ENCODE measurements around the gene PCMT1.

Gene PCMT1

GRCh38 chr6:149761438-149761837 is 11.9 kb downstream of the PCMT1 start:
- H3K9me3 Mint-ChIP-seq, result peaks cover 8% of the 10 kb centered on the region
- peaks cover 8% of the 10 kb centered on the region for H3K4me1 Mint-ChIP-seq (ENCODE audit: low read depth)
- no peak overlapping the region for H3K4me3 Mint-ChIP-seq
- peaks cover 29% of the 10 kb centered on the region for H3K36me3 Mint-ChIP-seq (ENCODE audit: low read depth)
- H3K27ac Mint-ChIP-seq, result no peak overlapping the region
- H3K27me3 Mint-ChIP-seq (ENCODE audit: low read depth), result no peaks in the 10 kb centered on the region

DNA sequence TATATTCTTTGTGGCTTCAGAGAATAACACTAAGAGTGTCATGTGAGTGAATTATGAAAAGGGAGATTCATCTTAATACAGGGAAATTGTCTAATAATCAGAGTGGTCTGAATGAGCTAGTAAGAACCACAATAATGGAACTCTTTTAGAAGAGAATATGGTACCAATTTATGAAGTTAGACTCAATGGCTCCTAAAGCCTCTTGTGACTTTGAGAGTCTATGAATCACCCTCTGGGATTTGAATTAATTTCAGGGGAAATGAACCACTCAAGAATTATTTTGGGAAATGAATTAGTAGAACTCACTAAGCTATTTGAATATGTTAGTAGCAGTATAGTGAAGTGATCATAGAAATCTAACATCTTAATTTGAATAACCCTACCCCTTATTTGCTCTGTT is 14.3 kb downstream of the PCMT1 start:
- Mint-ChIP-seq H3K4me3 (no peak overlapping the region), H3K27me3 (ENCODE audit: low read depth) (no peaks in the 10 kb centered on the region), H3K36me3 (ENCODE audit: low read depth) (peaks cover 41% of the 10 kb centered on the region), H3K4me1 (ENCODE audit: low read depth) (peaks cover 7% of the 10 kb centered on the region), H3K9me3 (peaks cover 12% of the 10 kb centered on the region), H3K27ac (no peak overlapping the region)

DNA sequence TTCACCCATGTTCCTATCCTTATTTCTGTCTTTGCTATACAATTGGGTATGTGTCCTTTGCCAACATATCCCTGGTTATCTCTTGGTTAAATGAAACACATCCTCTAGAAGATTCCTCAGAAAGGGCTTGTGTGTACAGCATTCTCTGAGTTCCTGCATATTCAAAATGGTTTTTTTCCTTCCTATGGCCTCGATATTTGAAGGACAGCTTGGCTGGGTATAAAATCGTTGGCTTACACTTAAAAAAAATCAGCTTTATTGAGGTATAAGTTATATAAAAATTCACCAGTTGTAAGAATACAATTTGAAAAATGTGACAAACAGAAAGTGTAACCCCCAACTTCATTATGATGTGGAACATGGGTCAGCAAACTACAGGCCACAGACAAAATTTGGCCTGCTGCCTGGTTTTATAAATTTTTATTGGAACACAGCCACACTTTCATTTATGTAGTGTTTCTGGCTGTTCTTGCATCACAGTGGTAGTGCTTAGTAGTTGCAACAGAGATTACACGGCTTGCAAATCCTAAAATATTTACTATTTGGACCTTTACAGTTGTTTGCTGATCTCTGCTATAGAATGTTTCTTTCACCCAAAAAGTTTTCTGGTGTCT is 16.7 kb downstream of the PCMT1 start:
- Mint-ChIP-seq H3K36me3 (ENCODE audit: low read depth) (peaks cover 36% of the 10 kb centered on the region), H3K4me1 (ENCODE audit: low read depth) (peaks cover 6% of the 10 kb centered on the region), H3K27ac (no peak overlapping the region), H3K4me3 (no peak overlapping the region), H3K27me3 (ENCODE audit: low read depth) (no peaks in the 10 kb centered on the region), H3K9me3 (peaks cover 12% of the 10 kb centered on the region)

GRCh38 chr6:149769676-149770075 is 20.1 kb downstream of the PCMT1 start:
- Mint-ChIP-seq H3K36me3 (ENCODE audit: low read depth) (peaks cover 32% of the 10 kb centered on the region), H3K4me3 (no peak overlapping the region), H3K4me1 (ENCODE audit: low read depth) (peaks cover 5% of the 10 kb centered on the region), H3K27me3 (ENCODE audit: low read depth) (no peaks in the 10 kb centered on the region), H3K27ac (no peak overlapping the region), H3K9me3 (peaks cover 9% of the 10 kb centered on the region)

GRCh38 chr6:149771185-149771584 is 21.6 kb downstream of the PCMT1 start:
- Mint-ChIP-seq H3K4me1 (ENCODE audit: low read depth) (peaks cover 5% of the 10 kb centered on the region), H3K27ac (no peak overlapping the region), H3K9me3 (peaks cover 5% of the 10 kb centered on the region), H3K27me3 (ENCODE audit: low read depth) (no peaks in the 10 kb centered on the region), H3K36me3 (ENCODE audit: low read depth) (peaks cover 29% of the 10 kb centered on the region), H3K4me3 (no peak overlapping the region)

- Mint-ChIP-seq H3K4me1 (ENCODE audit: low read depth) (peaks cover 5% of the 10 kb centered on the region), H3K27ac (no peak overlapping the region), H3K9me3 (no peaks in the 10 kb centered on the region), H3K27me3 (ENCODE audit: low read depth) (no peaks in the 10 kb centered on the region), H3K36me3 (ENCODE audit: low read depth) (peaks cover 26% of the 10 kb centered on the region), H3K4me3 (no peak overlapping the region)
Measured at GRCh38 chr6:149771925-149772324, 22.4 kb downstream of the PCMT1 start.

GRCh38 chr6:149777624-149778023 is 28.1 kb downstream of the PCMT1 start:
- H3K36me3 Mint-ChIP-seq (ENCODE audit: low read depth), result peaks cover 20% of the 10 kb centered on the region

GRCh38 chr6:149779644-149779963 is 30.1 kb downstream of the PCMT1 start:
- Mint-ChIP-seq H3K27me3 (ENCODE audit: low read depth) (no peaks in the 10 kb centered on the region), H3K9me3 (no peaks in the 10 kb centered on the region), H3K4me1 (ENCODE audit: low read depth) (no peaks in the 10 kb centered on the region), H3K27ac (no peak overlapping the region), H3K36me3 (ENCODE audit: low read depth) (peaks cover 25% of the 10 kb centered on the region), H3K4me3 (no peak overlapping the region)

More at GRCh38 chr6:149777624-149778023, 28.1 kb downstream of the PCMT1 start:
- H3K4me1 Mint-ChIP-seq (ENCODE audit: low read depth), result no peaks in the 10 kb centered on the region
- H3K27me3 Mint-ChIP-seq (ENCODE audit: low read depth), result no peaks in the 10 kb centered on the region
- no peak overlapping the region for H3K4me3 Mint-ChIP-seq
- no peaks in the 10 kb centered on the region for H3K9me3 Mint-ChIP-seq
- H3K27ac Mint-ChIP-seq, result no peak overlapping the region

- no peaks in the 10 kb centered on the region for H3K4me1 Mint-ChIP-seq (ENCODE audit: low read depth)
- H3K27ac Mint-ChIP-seq, result no peak overlapping the region
- no peak overlapping the region for H3K4me3 Mint-ChIP-seq
- peaks cover 19% of the 10 kb centered on the region for H3K36me3 Mint-ChIP-seq (ENCODE audit: low read depth)
- H3K9me3 Mint-ChIP-seq, result no peaks in the 10 kb centered on the region
- H3K27me3 Mint-ChIP-seq (ENCODE audit: low read depth), result no peaks in the 10 kb centered on the region
Measured at GRCh38 chr6:149781715-149782114, 32.2 kb downstream of the PCMT1 start.

GRCh38 chr6:149782337-149782736 is 32.8 kb downstream of the PCMT1 start:
- Mint-ChIP-seq H3K4me3 (no peak overlapping the region), H3K27ac (no peak overlapping the region), H3K4me1 (ENCODE audit: low read depth) (no peaks in the 10 kb centered on the region), H3K9me3 (no peaks in the 10 kb centered on the region), H3K36me3 (ENCODE audit: low read depth) (peaks cover 19% of the 10 kb centered on the region), H3K27me3 (ENCODE audit: low read depth) (no peaks in the 10 kb centered on the region)

DNA sequence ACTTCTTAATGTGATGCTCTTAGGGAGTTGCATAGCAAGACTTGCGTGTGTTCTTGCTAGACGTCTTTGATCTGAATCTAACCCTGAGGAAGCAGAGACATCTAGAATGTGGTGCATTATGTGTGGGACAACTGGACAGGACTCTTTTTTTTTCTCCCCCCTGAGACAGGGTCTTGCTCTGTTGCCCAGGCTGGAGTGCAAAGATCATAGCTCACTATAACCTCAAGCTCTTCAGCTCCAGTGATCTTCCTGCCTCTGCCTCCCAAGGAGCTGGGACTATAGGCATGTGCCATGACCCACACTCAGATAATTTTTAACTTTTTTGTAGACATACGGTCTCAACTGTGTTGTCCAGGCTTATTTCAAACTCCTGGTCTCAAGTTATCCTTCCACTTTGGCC is 34.0 kb downstream of the PCMT1 start:
- peaks cover 22% of the 10 kb centered on the region for H3K36me3 Mint-ChIP-seq (ENCODE audit: low read depth)
- H3K27ac Mint-ChIP-seq, result no peak overlapping the region
- H3K27me3 Mint-ChIP-seq (ENCODE audit: low read depth), result no peaks in the 10 kb centered on the region
- H3K9me3 Mint-ChIP-seq, result no peaks in the 10 kb centered on the region
- H3K4me1 Mint-ChIP-seq (ENCODE audit: low read depth), result no peaks in the 10 kb centered on the region
- H3K4me3 Mint-ChIP-seq, result no peak overlapping the region

- Mint-ChIP-seq H3K36me3 (ENCODE audit: low read depth) (peaks cover 13% of the 10 kb centered on the region), H3K9me3 (no peaks in the 10 kb centered on the region), H3K27ac (no peak overlapping the region), H3K4me1 (ENCODE audit: low read depth) (peaks cover 10% of the 10 kb centered on the region), H3K4me3 (no peak overlapping the region), H3K27me3 (ENCODE audit: low read depth) (no peaks in the 10 kb centered on the region)
Measured at GRCh38 chr6:149806127-149806526, 56.6 kb downstream of the PCMT1 start.

DNA sequence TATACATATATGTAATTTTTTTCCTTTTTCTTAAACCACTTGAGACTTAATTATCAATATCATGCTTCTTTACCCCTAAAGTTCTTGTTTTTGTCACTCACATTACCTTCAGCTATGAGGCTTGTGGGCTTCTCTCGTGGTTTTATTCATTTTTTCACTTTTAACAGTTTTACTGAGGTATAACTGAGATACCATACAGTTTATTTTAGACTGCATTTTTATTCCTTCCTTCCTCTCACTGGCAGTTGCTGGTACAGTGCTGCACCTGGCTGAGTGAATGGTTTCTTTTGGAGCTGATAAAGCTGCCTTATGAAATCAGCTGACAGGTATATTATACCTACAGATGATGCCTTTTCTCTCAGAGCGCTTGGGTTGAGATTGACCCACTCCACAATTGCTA is 60.3 kb downstream of the PCMT1 start:
- Mint-ChIP-seq H3K4me3 (no peak overlapping the region), H3K9me3 (no peaks in the 10 kb centered on the region), H3K27ac (no peak overlapping the region), H3K27me3 (ENCODE audit: low read depth) (no peaks in the 10 kb centered on the region), H3K4me1 (ENCODE audit: low read depth) (peaks cover 11% of the 10 kb centered on the region), H3K36me3 (ENCODE audit: low read depth) (peaks cover 13% of the 10 kb centered on the region)

DNA sequence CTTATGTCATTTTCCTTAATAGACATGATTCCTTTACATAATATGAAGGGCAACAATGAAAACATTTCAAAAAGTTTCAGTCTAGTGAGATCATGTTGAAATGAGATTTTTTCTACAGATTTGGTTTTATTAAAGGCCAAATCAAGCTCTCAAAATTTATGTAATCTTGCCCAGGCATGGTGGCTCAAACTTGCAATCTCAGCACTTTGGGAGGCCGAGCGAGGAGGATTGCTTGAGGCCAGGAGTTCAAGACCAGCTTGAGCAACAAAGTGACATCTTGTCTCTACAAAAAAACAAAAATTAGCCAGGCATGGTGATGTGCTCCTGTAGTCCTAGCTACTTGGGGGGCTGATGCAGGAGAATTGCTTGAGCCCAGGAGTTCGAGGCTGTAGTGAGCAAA is 63.8 kb downstream of the PCMT1 start:
- no peaks in the 10 kb centered on the region for H3K27me3 Mint-ChIP-seq (ENCODE audit: low read depth)
- H3K27ac Mint-ChIP-seq, result no peak overlapping the region
- peaks cover 14% of the 10 kb centered on the region for H3K36me3 Mint-ChIP-seq (ENCODE audit: low read depth)
- no peaks in the 10 kb centered on the region for H3K9me3 Mint-ChIP-seq
- H3K4me3 Mint-ChIP-seq, result no peak overlapping the region
- peaks cover 5% of the 10 kb centered on the region for H3K4me1 Mint-ChIP-seq (ENCODE audit: low read depth)

DNA sequence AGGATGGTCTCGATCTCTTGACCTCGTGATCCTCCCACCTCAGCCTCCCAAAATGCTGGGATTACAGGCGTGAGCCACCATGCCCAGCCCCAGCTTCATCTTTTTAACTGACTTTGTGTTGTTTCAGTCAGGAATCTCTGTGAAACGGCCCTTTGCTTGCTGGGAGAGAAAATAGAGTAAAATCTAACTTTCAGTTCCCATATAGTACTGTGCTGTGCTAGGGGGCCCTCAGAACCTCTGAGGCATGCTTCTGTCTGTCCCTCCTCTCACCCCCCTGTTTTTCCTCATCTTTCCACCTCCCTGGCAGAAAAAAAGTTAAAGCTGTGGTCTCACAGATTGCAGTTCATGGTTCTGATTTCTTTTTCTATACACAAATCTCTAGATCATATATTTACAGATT is 66.2 kb downstream of the PCMT1 start:
- Mint-ChIP-seq H3K4me1 (ENCODE audit: low read depth) (peaks cover 2% of the 10 kb centered on the region), H3K4me3 (no peak overlapping the region), H3K27ac (peak overlapping the region; percentile 8), H3K36me3 (ENCODE audit: low read depth) (peaks cover 9% of the 10 kb centered on the region), H3K9me3 (no peaks in the 10 kb centered on the region), H3K27me3 (ENCODE audit: low read depth) (no peaks in the 10 kb centered on the region)

- Mint-ChIP-seq H3K27me3 (ENCODE audit: low read depth) (peaks cover 14% of the 10 kb centered on the region), H3K36me3 (ENCODE audit: low read depth) (peaks cover 3% of the 10 kb centered on the region), H3K27ac (no peak overlapping the region), H3K9me3 (no peaks in the 10 kb centered on the region), H3K4me3 (no peak overlapping the region), H3K4me1 (ENCODE audit: low read depth) (no peaks in the 10 kb centered on the region)
Measured at GRCh38 chr6:149820506-149820905, 71.0 kb downstream of the PCMT1 start.
